SK-N-MC (cell line): ENCODE results near the gene EDC3.

Source experiments
- EZH2 ChIP-seq: fragments of 200-600 bp; sonication (generic); IDR thresholded peaks from one replicate; pipeline ENCODE4 v1.6.1; 2017; ENCODE audit warnings: antibody characterized with exemption
- FOXP2 ChIP-seq: optimal IDR thresholded peaks from 2 replicates; pipeline ENCODE3; 2011; ENCODE audit warnings: mild to moderate bottlenecking, moderate library complexity; ENCODE audit not compliant: insufficient read depth; ENCODE audit errors: extremely low read length, control extremely low read depth
- POLR2AphosphoS5 ChIP-seq: IDR thresholded peaks from 2 replicates; pipeline ENCODE4 v1.6.1; 2012; ENCODE audit warnings: mild to moderate bottlenecking, low read depth, low read length, borderline replicate concordance

- TF ChIP-seq POLR2AphosphoS5 (no peak), EZH2 (no peak), FOXP2 (no peak)
Observed at GRCh38 chr15:74619916-74620635, 75.7 kb downstream of the EDC3 start.
